HTR-8/SVneo (cell line): ENCODE results near the gene MAP1LC3A.
A peak's percentile ranks its signal among the peaks of the same experiment; 100 is the strongest.

ENCODE experiments used
- DNase-seq: peaks from one replicate; pipeline ENCODE4 v3.0.0; 2011; ENCODE audit warnings: low spot score, mixed read lengths; ENCODE audit not compliant: insufficient read length
- FAIRE-seq: peaks from 2 replicates; lab custom pipeline; 2011; peaks lifted over from hg19 to GRCh38; lab: Jason Lieb, UNC

MAP1LC3A gene

GRCh38 chr20:34571753-34572152, 13.2 kb downstream of the MAP1LC3A start:
- FAIRE-seq (peak; percentile 57), DNase-seq (no peak)

GRCh38 chr20:34573541-34574300, 15.2 kb downstream of the MAP1LC3A start:
- DNase-seq (no peak), FAIRE-seq (no peak)

- no peak for DNase-seq
- no peak for FAIRE-seq
Measured at GRCh38 chr20:34574426-34574825, 15.9 kb downstream of the MAP1LC3A start.

DNA sequence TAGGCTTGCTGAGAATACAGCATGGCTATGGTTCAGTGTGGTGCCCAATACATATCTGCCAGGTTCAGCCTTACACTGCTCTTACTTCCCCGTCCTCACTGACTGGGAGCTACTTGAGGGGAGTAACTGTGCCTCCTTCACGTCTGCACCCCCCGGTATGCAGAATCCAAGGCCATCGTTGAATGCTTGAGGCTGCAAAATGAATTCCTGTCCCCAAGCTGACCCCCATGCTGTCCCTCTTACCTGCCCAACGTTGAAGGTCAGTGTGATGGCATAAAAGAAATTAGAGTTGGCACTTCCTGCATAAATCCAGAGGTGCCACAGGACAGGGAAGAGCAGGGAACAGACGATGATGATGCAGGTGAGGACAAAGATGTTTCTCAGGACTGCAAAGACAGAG, 16.3 kb downstream of the MAP1LC3A start:
- FAIRE-seq = no peak
- no peak for DNase-seq

- DNase-seq (no peak), FAIRE-seq (no peak)
Measured at GRCh38 chr20:34575271-34575670, 16.8 kb downstream of the MAP1LC3A start.

- no peak for DNase-seq
- no peak for FAIRE-seq
Measured at GRCh38 chr20:34575756-34576155, 17.2 kb downstream of the MAP1LC3A start.

DNA sequence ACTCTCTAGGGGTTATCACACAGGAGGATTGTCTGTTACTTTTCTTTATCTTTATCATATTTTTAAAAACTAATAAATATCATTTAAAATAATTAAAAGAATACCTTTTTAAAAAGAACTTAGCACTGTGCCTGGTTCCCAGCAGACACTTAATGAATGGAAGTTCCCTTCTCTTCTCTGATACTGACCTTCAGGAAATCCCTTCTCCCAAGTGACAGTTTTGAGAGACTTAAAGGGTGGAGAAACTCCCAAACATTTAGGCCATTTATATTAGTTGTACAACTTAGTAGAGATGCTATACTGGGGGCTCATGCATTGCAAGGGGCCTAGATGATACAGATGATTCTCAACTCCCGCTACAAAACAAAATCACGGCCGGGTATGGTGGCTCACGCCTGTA, 18.5 kb downstream of the MAP1LC3A start:
- no peak for DNase-seq
- no peak for FAIRE-seq

GRCh38 chr20:34578025-34578424, 19.5 kb downstream of the MAP1LC3A start:
- FAIRE-seq = no peak
- DNase-seq = no peak

- FAIRE-seq (no peak), DNase-seq (no peak)
Measured at GRCh38 chr20:34578521-34578920, 20.0 kb downstream of the MAP1LC3A start.

- FAIRE-seq = peak; percentile 74
- DNase-seq = peak; percentile 84
Measured at GRCh38 chr20:34579191-34579978, 20.9 kb downstream of the MAP1LC3A start.

GRCh38 chr20:34579979-34580940, 21.7 kb downstream of the MAP1LC3A start:
- FAIRE-seq = peak; percentile 81

DNA sequence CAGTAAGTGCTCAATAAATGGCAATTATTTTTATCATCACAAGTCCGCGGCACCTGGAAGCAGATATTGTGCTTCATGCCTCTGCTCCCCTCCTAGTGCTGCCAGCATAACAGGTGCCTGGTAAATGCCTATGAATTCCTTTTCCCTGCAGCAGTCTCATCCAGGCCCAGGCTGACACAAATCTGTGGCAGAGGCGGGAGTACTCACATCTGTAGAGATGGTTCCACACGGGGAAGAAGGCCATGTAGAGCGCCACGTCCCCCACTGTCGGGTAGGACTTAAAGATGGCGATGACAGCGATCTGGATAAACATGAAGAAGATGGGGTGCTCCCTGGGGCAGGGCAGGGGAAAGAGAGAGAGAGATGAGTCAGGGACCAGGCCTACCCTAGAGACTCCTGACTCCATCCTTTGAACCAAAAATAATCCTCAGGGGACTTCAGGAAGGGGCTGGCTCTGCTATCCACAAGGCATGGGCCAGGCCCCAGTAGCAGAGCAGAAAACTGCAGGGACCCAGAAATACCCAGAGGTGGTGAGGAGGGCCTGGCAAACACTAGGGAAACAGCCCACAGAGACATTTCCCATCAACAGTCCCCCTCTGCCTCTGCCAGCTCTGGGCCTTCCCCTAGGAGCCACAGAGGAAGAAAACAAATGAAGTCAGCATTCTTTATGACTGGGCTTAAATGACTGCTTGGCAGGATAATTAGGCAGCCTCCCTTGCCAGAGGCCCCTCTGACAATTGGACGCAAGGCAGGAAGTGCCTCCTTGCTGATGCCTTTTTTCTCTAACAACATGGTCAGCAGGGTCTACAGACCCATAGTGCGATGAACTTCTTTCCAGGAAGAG, 23.0 kb downstream of the MAP1LC3A start:
- DNase-seq (no peak), FAIRE-seq (peak; percentile 16)

More at GRCh38 chr20:34579979-34580940, 21.7 kb downstream of the MAP1LC3A start:
- DNase-seq = no peak

- FAIRE-seq (no peak), DNase-seq (no peak)
Measured at GRCh38 chr20:34582221-34582620, 23.7 kb downstream of the MAP1LC3A start.

DNA sequence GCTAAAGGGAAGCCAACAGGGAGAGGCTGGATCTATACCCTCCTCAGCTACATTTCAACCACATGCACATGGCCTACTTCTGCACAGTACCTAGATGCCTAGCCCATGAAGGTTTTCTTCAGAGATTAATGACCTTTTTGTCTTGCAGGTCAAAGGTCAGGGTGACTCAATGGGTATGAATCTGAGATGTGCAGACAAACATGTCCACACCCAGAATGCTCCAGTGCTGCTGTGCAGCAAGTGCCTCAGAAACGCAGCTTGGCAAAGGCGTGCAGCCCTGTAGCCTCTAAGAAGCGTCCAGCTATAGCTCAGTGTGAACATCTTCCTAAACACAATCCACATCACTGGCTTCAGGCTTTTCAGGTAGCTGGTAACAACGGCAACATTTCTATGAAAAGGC, 24.4 kb downstream of the MAP1LC3A start:
- FAIRE-seq (peak; percentile 23), DNase-seq (no peak)

DNA sequence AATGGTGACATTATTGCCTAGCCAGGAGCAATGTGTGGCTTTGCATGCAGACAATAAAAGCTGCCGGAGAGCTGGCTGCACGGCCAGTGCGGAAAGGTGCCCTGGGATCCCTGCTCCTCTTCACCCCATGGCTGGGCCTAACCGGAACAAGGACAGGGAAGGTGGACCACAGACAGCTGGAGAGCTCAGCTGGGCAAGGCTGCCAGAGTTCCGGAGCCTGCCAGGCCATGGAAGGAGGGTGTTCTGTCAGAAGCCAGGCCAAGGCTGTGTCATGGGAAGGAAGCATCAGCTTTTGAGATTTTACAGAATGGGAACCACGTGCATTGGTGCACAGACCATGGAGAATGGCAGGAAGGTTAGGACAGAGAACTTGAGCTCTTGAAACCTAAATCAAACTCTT, 25.0 kb downstream of the MAP1LC3A start:
- FAIRE-seq (no peak), DNase-seq (no peak)

DNA sequence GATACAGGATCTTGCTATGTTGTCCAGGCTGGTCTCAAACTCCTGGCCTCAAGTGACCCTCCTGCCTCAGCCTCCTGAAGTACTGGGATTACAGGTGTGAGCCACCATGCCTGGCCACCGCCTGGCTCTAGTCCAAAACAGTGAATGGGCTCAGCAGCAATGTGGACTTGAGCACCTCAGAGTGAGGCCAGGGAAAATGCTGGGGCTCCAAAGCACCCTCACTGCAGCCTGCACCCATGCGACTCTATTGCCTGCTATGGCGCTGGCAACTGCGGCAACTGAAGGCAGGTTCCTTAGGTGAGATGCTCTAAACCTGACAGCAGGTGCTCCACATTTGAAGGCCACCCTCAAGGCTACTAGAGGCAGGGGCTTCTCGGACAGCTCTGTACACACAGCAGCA, 26.5 kb downstream of the MAP1LC3A start:
- FAIRE-seq = no peak
- DNase-seq = no peak

DNA sequence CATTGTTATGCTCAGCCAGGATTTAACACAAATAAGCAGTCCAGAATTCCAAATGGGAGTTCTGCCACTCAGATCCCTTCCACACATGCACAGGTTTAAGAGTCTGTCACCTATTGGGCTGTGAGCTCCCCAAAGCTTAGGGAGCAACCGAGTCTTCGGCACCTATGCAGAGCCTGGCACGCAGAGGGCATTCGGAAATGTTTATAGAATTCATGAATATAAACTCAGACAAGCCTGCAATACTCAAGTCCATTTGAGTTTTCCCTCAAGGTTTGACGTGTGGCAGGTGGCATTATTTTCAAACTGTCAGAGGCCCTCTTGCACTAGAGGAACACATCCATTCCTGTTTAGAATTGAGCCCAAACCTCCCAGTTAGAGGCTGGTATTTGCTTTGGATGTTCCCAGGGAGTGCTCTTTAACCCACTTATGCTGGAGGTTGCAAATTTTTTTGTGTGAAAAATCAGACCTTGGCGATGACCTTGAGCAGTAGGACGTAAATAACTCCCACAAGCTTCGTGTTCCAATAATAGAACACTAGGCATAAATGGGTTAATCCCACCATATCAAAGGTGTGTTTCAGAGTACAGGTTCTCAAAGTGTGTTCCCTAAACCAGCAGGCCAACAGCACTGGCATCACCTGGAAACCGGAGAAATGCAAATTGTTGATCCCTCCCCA, 28.1 kb downstream of the MAP1LC3A start:
- no peak for FAIRE-seq
- DNase-seq = no peak

GRCh38 chr20:34595377-34596184, 37.1 kb downstream of the MAP1LC3A start:
- no peak for DNase-seq
- no peak for FAIRE-seq
